Esophagus muscularis mucosa (tissue), 4 donors: Measurements from ENCODE around the gene PANX1.

Experiments
- EP300 ChIP-seq: sonication (generic); formaldehyde crosslinking; IDR thresholded peaks from one replicate; pipeline ENCODE4 v1.6.1; 2017; ENCODE audit warnings: antibody characterized with exemption
- POLR2A ChIP-seq: fragments of 450-650 bp; IDR thresholded peaks from one replicate; pipeline ENCODE4 v1.6.1; 2017; ENCODE audit warnings: antibody characterized with exemption, moderate library complexity, mild to moderate bottlenecking, low read depth
- POLR2AphosphoS5 ChIP-seq, 2 donors: sonication (generic); formaldehyde crosslinking; IDR thresholded peaks; one replicate each; pipeline ENCODE4 v1.6.1; 2017; ENCODE audit warnings: antibody characterized with exemption in 2 of 2
- TF ChIP-seq, protein P1 (sequence below), 3 experiments: fragments of 200-600 bp in 2 of 3; fragments of 450-650 bp in 1 of 3; sonication (generic) in 2 of 3; IDR thresholded peaks; one replicate each; pipeline ENCODE4 v1.5.1; 2017 to 2019; ENCODE audit warnings: antibody characterized with exemption in 3 of 3, mild to moderate bottlenecking in 2 of 3, moderate library complexity in 1 of 3

DNA sequence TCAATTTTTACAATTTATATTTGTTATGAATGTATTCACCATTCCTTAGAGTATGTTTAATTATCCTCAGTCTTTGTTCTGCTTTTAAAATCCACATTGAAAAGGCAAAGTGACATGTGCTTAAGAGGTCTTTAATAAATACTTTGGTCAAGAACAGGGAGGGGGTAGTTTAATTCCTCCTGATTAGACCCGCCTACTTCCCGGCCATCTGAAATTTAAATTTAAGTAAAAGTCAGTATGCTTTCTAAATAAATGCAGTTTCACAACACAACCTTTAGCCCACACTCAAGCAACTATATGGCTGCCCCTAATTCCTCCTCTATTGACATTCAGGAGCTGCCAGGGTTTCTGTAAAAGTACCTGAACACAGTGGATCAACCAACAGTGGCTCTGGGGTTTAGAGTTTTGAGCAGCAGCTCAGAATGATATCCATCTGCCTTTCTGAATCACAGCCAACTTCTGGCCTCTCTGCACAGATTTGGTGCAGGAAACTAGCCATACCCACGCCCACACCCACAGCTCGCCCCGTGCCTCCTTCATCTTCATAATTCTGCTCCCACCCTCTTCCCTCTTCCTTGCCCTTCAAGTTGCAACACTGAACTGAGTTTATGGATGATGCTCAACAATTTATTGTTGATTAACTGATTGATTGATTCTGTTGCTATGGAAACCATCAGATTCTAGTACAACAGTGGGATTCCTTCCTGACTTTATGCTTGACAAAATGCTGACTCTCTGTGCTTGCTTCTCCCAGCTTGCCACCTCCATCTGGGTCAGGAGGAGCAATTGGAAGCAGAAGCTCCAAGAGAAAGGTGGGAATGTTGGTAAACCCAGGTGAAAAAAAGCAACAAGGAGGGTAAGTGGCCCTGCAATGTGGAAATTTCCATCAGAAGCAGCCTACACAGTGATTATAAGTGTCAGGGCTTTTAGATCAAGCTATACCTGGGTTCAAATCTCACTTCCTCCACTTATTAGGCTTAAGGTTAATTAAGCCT is 70.8 kb downstream of the PANX1 start:
- TF ChIP-seq, protein P1, sequence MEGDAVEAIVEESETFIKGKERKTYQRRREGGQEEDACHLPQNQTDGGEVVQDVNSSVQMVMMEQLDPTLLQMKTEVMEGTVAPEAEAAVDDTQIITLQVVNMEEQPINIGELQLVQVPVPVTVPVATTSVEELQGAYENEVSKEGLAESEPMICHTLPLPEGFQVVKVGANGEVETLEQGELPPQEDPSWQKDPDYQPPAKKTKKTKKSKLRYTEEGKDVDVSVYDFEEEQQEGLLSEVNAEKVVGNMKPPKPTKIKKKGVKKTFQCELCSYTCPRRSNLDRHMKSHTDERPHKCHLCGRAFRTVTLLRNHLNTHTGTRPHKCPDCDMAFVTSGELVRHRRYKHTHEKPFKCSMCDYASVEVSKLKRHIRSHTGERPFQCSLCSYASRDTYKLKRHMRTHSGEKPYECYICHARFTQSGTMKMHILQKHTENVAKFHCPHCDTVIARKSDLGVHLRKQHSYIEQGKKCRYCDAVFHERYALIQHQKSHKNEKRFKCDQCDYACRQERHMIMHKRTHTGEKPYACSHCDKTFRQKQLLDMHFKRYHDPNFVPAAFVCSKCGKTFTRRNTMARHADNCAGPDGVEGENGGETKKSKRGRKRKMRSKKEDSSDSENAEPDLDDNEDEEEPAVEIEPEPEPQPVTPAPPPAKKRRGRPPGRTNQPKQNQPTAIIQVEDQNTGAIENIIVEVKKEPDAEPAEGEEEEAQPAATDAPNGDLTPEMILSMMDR (IDR thresholded peaks at IDR 0.05): no peak
- TF ChIP-seq POLR2A (no peak), EP300 (no peak), POLR2AphosphoS5 (IDR thresholded peaks at IDR 0.05) (no peak)
